Parathyroid adenoma (tissue), 2 donors: ENCODE measurements around the gene EXOC1.
A peak's percentile ranks its signal among the peaks of the same experiment; 100 is the strongest.

ENCODE experiments used
- H2AFZ ChIP-seq: fragments of 300-600 bp; sonication (generic); one replicate; pipeline ENCODE4 v1.7.0; 2017; ENCODE audit warnings: antibody characterized with exemption, mild to moderate bottlenecking
- H3K27ac ChIP-seq: fragments of 300-600 bp; sonication (generic); one replicate; pipeline ENCODE4 v1.7.0; 2017
- H3K27me3 ChIP-seq: fragments of 300-600 bp; sonication (generic); one replicate; pipeline ENCODE4 v1.7.0; 2017; ENCODE audit warnings: low read length; ENCODE audit not compliant: control insufficient read depth, insufficient read depth
- H3K36me3 ChIP-seq: fragments of 300-600 bp; sonication (generic); one replicate; pipeline ENCODE4 v1.7.0; 2017; ENCODE audit warnings: low read length; ENCODE audit not compliant: control insufficient read depth, insufficient read depth
- H3K4me1 ChIP-seq: fragments of 300-600 bp; sonication (generic); one replicate; pipeline ENCODE4 v1.7.0; 2017; ENCODE audit warnings: control low read depth
- H3K4me2 ChIP-seq: fragments of 300-600 bp; sonication (generic); one replicate; pipeline ENCODE4 v1.7.0; 2017; ENCODE audit warnings: low read length
- H3K4me3 ChIP-seq: fragments of 300-600 bp; sonication (generic); one replicate; pipeline ENCODE4 v1.7.0; 2017; ENCODE audit warnings: low read depth, low read length
- H3K79me2 ChIP-seq: fragments of 300-600 bp; sonication (generic); one replicate; pipeline ENCODE4 v1.7.0; 2017; ENCODE audit warnings: control low read depth
- H3K9ac ChIP-seq: fragments of 300-600 bp; sonication (generic); one replicate; pipeline ENCODE4 v1.7.0; 2017; ENCODE audit warnings: mild to moderate bottlenecking
- H3K9me3 ChIP-seq: fragments of 300-600 bp; sonication (generic); one replicate; pipeline ENCODE4 v1.7.0; 2017; ENCODE audit warnings: low read length; ENCODE audit not compliant: control insufficient read depth
- CTCF ChIP-seq: fragments of 300-600 bp; sonication (generic); IDR thresholded peaks from one replicate; pipeline ENCODE4 v1.7.0; 2017; ENCODE audit warnings: antibody characterized with exemption, mild to moderate bottlenecking
- donor health status: primary hyperparathyroidism.

The EXOC1 gene

DNA sequence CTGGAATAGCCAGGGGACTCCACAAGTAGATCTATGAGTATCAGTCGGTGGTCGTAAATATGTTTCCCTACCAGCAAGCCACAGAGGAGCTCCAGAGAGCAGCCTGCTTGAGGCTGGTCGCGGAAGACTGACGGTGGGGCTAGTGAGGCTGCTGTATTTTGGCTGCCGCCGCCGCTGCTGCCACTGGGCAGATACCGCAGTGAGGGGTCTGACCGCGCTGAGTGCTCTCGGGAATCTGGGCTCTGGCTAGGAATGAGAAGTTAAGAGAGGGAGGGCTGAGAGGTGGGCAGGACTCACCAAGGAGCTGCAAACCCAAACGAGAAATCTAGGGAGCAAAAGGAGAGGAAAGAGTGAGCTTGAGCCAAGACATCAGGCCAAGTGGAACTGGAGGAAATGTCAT is 33.8 kb upstream of the EXOC1 start, which contains the start of gene EXOC1L:
TSS of gene EXOC1L (plus strand) at position 157 of the 400 bp plus-strand sequence. CDS start at position 394, 237 bp downstream.
- no peak within 1 kb of the TSS for H3K4me3 ChIP-seq
- no peaks in the 10 kb centered on the region for H3K36me3 ChIP-seq
- H3K9ac ChIP-seq: no peak within 1 kb of the TSS
- no peak for TF ChIP-seq CTCF
- H3K27me3 ChIP-seq: no peaks in the 10 kb centered on the region
- H3K79me2 ChIP-seq: no peaks in the 10 kb centered on the region
- H3K4me2 ChIP-seq: peak within 1 kb of the TSS; percentile 34
- H3K27ac ChIP-seq: no peak within 1 kb of the TSS
- peak within 1 kb of the TSS; percentile 64 for H2AFZ ChIP-seq
- no peaks in the 10 kb centered on the region for H3K9me3 ChIP-seq
- H3K4me1 ChIP-seq: no peaks in the 10 kb centered on the region

DNA sequence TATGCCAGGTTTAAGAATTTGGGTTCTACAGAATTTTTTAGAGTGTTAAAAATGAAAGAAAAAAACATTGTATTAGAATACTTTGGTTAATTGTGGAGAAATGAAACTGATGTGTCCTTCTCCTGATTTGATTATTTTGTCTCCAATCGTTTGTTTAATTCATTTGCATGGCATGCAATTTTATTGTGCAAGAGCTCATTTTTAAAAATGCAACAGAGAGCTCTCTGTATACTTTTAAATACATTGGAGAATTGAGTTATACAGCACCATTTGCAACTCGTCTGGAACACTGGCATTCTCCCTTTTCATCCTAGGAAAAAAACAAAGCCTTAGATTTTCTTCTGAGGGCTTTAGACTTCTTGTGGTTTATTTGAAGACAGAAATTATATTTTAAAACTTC is 33.2 kb upstream of the EXOC1 start:
- H3K4me2 ChIP-seq: no peak overlapping the region
- H3K9me3 ChIP-seq: no peaks in the 10 kb centered on the region
- H3K27me3 ChIP-seq: no peaks in the 10 kb centered on the region
- H3K79me2 ChIP-seq: no peaks in the 10 kb centered on the region
- no peak overlapping the region for H2AFZ ChIP-seq
- no peak overlapping the region for H3K4me3 ChIP-seq
- no peak overlapping the region for H3K27ac ChIP-seq
- H3K9ac ChIP-seq: no peak overlapping the region
- TF ChIP-seq CTCF: no peak
- H3K36me3 ChIP-seq: no peaks in the 10 kb centered on the region
- no peaks in the 10 kb centered on the region for H3K4me1 ChIP-seq

DNA sequence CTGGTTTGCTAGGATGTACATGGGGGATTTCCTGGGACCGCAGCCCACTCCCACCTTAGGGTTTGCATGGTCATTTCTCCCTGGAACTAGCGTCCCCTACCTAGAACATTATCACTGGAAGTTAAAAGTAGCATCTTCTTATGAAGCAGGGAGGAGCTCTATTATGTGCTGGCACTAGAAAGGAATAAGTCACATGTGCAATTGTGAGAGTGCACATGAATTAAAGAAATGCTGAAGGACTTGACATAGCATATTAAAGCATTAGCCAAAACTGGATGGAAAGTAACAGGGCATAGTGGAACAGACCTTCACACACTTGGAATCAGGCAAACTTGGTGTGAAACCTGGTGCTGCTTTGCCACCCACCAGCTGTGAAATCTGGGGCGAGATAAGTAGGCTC is 31.1 kb upstream of the EXOC1 start:
- no peaks in the 10 kb centered on the region for H3K36me3 ChIP-seq
- no peak overlapping the region for H2AFZ ChIP-seq
- H3K9ac ChIP-seq: no peak overlapping the region
- H3K4me1 ChIP-seq: no peaks in the 10 kb centered on the region
- TF ChIP-seq CTCF: no peak
- no peaks in the 10 kb centered on the region for H3K79me2 ChIP-seq
- H3K4me2 ChIP-seq: no peak overlapping the region
- H3K9me3 ChIP-seq: no peaks in the 10 kb centered on the region
- no peak overlapping the region for H3K4me3 ChIP-seq
- H3K27ac ChIP-seq: no peak overlapping the region
- H3K27me3 ChIP-seq: no peaks in the 10 kb centered on the region

DNA sequence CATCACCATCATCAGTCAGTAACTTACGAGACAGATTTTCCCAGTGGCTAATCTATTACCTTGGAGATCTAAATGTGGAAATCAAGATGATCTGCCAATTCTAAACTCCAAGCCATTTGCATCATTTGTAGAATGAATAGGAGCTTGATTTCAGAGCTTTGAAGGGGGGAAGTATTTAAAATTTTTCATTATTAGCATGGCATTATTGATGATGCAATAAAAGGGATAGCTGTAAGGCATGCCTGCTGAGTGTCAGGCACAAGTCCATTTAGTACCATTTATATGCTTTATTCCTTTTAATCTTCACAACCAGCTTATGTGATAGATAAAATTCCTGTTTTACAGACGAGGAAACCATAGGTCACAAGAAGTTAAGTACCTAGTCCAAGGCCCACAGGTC is 28.6 kb upstream of the EXOC1 start:
- Histone ChIP-seq H3K27ac (no peak overlapping the region), H3K4me3 (no peak overlapping the region), H3K36me3 (no peaks in the 10 kb centered on the region), H2AFZ (no peak overlapping the region), H3K9ac (no peak overlapping the region), H3K79me2 (no peaks in the 10 kb centered on the region), H3K27me3 (no peaks in the 10 kb centered on the region), H3K9me3 (no peaks in the 10 kb centered on the region), H3K4me2 (no peak overlapping the region), H3K4me1 (no peaks in the 10 kb centered on the region)
- no peak for TF ChIP-seq CTCF

GRCh38 chr4:55826986-55827385 is 26.5 kb upstream of the EXOC1 start:
- no peak overlapping the region for H3K9ac ChIP-seq
- no peak overlapping the region for H2AFZ ChIP-seq
- H3K4me1 ChIP-seq: no peaks in the 10 kb centered on the region
- H3K36me3 ChIP-seq: no peaks in the 10 kb centered on the region
- H3K4me2 ChIP-seq: no peak overlapping the region
- TF ChIP-seq CTCF: no peak
- H3K27me3 ChIP-seq: no peaks in the 10 kb centered on the region
- H3K9me3 ChIP-seq: no peaks in the 10 kb centered on the region
- no peak overlapping the region for H3K27ac ChIP-seq
- H3K4me3 ChIP-seq: no peak overlapping the region
- no peaks in the 10 kb centered on the region for H3K79me2 ChIP-seq
